PC-9 (cell line): Measurements from ENCODE around the gene PLXDC2. TPM values are rescaled to one million over a fixed set of nuclear protein-coding genes. Genes with fewer than 3 reads are reported as not detected.

Experiments
- BruUV-seq: library from RNA; stranded (reverse); fragments of 400-500 nt; replicated peaks from 2 replicates; lab custom pipeline; 2021; lab: Mats Ljungman, UMichigan
- CTCF ChIA-PET: fragments of 300-600 bp; sonication (Branson Sonifier 250); formaldehyde crosslinking; loops from one replicate; lab custom pipeline; 2022; ENCODE audit warnings: antibody characterized with exemption; lab: Charles Lee
- POLR2A ChIA-PET: fragments of 300-600 bp; sonication (Branson Sonifier 250); formaldehyde crosslinking; loops from one replicate; lab custom pipeline; 2022; ENCODE audit warnings: antibody characterized with exemption; ENCODE audit not compliant: unreplicated experiment; lab: Charles Lee
- DNase-seq, 2 experiments: peaks; one replicate each; pipeline versions ENCODE4 v3.0.0 to v3.0.0-alpha.2; 2015 to 2022; ENCODE audit warnings: mixed read lengths in 1 of 2
- H2AFZ ChIP-seq: fragments of 200-600 bp; sonication (generic); 2 replicates; pipeline ENCODE4 v1.8.1; 2017; ENCODE audit warnings: antibody characterized with exemption
- H3F3A ChIP-seq: fragments of 200-600 bp; sonication (generic); 2 replicates; pipeline ENCODE4 v1.8.1; 2017; ENCODE audit warnings: antibody characterized with exemption, mild to moderate bottlenecking, low read depth; ENCODE audit not compliant: insufficient read depth
- H3K27ac ChIP-seq: fragments of 200-600 bp; sonication (generic); 2 replicates; pipeline ENCODE4 v1.6.1; 2016; ENCODE audit warnings: mixed run types
- H3K27me3 ChIP-seq: fragments of 200-600 bp; sonication (generic); 2 replicates; pipeline ENCODE4 v1.6.1; 2016; ENCODE audit warnings: low read depth, mixed run types; ENCODE audit not compliant: insufficient read depth
- H3K36me3 ChIP-seq: fragments of 200-600 bp; sonication (generic); 2 replicates; pipeline ENCODE4 v1.6.1; 2016; ENCODE audit warnings: low read depth, mixed run types
- H3K4me1 ChIP-seq: fragments of 200-600 bp; sonication (generic); replicated peaks from 2 replicates; pipeline ENCODE4 v1.6.1; 2016; ENCODE audit warnings: mixed run types; ENCODE audit not compliant: insufficient read depth
- H3K4me2 ChIP-seq: fragments of 200-600 bp; sonication (generic); 2 replicates; pipeline ENCODE4 v1.6.1; 2017; ENCODE audit warnings: mixed run types
- H3K4me3 ChIP-seq: fragments of 200-600 bp; sonication (generic); 2 replicates; pipeline ENCODE4 v1.6.1; 2016; ENCODE audit warnings: mixed run types
- H3K79me2 ChIP-seq: fragments of 200-600 bp; sonication (generic); 2 replicates; pipeline ENCODE4 v1.6.1; 2017; ENCODE audit warnings: low read depth, mixed run types
- H3K9me2 ChIP-seq: fragments of 200-600 bp; sonication (generic); 2 replicates; pipeline ENCODE4 v1.8.1; 2017; ENCODE audit warnings: mild to moderate bottlenecking; ENCODE audit not compliant: insufficient read depth
- H3K9me3 ChIP-seq: fragments of 200-600 bp; sonication (generic); 2 replicates; pipeline ENCODE4 v1.8.1; 2016; ENCODE audit warnings: low read depth; ENCODE audit not compliant: insufficient read depth
- H4K20me1 ChIP-seq: fragments of 200-600 bp; sonication (generic); 2 replicates; pipeline ENCODE4 v1.8.1; 2017; ENCODE audit not compliant: insufficient read depth
- CTCF ChIP-seq: fragments of 200-600 bp; sonication (generic); conservative IDR thresholded peaks from 2 replicates; pipeline ENCODE4 v1.6.1; 2017; ENCODE audit warnings: mixed run types, antibody characterized with exemption, mild to moderate bottlenecking, moderate library complexity
- EZH2 ChIP-seq: fragments of 200-600 bp; sonication (generic); IDR thresholded peaks from 2 replicates; pipeline ENCODE4 v1.8.0; 2017; ENCODE audit warnings: antibody characterized with exemption, low read depth
- intact Hi-C: fragments of 100-400 bp; cut with micrococcal nuclease; formaldehyde crosslinking; loops from one replicate; pipeline ENCODE4 v1.10.0; 2022; ENCODE audit not compliant: unreplicated experiment
- total RNA-seq: library from RNA; stranded (reverse); gene quantifications from 2 replicates; pipeline ENCODE4 v1.2.3, GENCODE V29; 2021

PLXDC2 gene
- total RNA-seq, 1 experiment from 2014 or later = not detected

GRCh38 chr10:20300735-20301134 is 484.5 kb downstream of the PLXDC2 start:
- H3K27ac ChIP-seq = no peak overlapping the region
- H3K9me2 ChIP-seq = no peaks in the 10 kb centered on the region
- ChIA-PET POLR2A (no interaction called here), CTCF (no interaction called here)
- H3K79me2 ChIP-seq = no peaks in the 10 kb centered on the region
- no peaks in the 10 kb centered on the region for H3K36me3 ChIP-seq
- H3F3A ChIP-seq = no peaks in the 10 kb centered on the region
- no peaks in the 10 kb centered on the region for H3K4me1 ChIP-seq
- no peak overlapping the region for H3K4me2 ChIP-seq
- no peaks in the 10 kb centered on the region for H3K9me3 ChIP-seq
- TF ChIP-seq EZH2 (no peak), CTCF (no peak)
- intact Hi-C loops = no loop called here
- no peak overlapping the region for H2AFZ ChIP-seq
- no peaks in the 10 kb centered on the region for H3K27me3 ChIP-seq
- DNase-seq = no peak
- no peak overlapping the region for H3K4me3 ChIP-seq
- H4K20me1 ChIP-seq = no peaks in the 10 kb centered on the region
- BruUV-seq = no TSS peak

DNA sequence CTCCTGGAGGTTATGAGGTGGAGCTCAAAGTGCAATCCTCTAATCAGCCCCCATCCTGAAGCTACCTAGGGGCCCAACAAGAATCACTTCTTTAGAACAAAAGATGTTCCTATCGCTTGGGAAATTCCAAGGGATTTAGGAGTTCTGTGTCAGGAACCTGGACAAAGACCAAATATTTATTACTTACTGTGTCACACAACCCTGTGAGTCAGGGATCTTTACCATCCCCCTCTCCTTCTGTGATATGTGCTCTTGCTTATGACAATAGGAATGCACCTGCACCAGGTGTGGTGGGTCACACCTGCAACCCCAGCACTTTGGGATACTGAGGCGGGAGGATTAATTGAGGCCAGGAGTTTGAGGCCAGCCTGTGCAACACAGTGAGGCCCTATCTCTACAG is 485.8 kb downstream of the PLXDC2 start:
- H3K4me3 ChIP-seq = no peak overlapping the region
- no peaks in the 10 kb centered on the region for H4K20me1 ChIP-seq
- H3K36me3 ChIP-seq = no peaks in the 10 kb centered on the region
- H3K4me2 ChIP-seq = no peak overlapping the region
- no peaks in the 10 kb centered on the region for H3K4me1 ChIP-seq
- no peak overlapping the region for H2AFZ ChIP-seq
- TF ChIP-seq EZH2 (no peak), CTCF (no peak)
- no peaks in the 10 kb centered on the region for H3K27me3 ChIP-seq
- H3K79me2 ChIP-seq = no peaks in the 10 kb centered on the region
- intact Hi-C loops = no loop called here
- no peak overlapping the region for H3K27ac ChIP-seq
- no peaks in the 10 kb centered on the region for H3K9me3 ChIP-seq
- no peak for DNase-seq
- no peaks in the 10 kb centered on the region for H3K9me2 ChIP-seq
- no TSS peak for BruUV-seq
- no peaks in the 10 kb centered on the region for H3F3A ChIP-seq
- POLR2A ChIA-PET = no interaction called here
- CTCF ChIA-PET = no interaction called here

DNA sequence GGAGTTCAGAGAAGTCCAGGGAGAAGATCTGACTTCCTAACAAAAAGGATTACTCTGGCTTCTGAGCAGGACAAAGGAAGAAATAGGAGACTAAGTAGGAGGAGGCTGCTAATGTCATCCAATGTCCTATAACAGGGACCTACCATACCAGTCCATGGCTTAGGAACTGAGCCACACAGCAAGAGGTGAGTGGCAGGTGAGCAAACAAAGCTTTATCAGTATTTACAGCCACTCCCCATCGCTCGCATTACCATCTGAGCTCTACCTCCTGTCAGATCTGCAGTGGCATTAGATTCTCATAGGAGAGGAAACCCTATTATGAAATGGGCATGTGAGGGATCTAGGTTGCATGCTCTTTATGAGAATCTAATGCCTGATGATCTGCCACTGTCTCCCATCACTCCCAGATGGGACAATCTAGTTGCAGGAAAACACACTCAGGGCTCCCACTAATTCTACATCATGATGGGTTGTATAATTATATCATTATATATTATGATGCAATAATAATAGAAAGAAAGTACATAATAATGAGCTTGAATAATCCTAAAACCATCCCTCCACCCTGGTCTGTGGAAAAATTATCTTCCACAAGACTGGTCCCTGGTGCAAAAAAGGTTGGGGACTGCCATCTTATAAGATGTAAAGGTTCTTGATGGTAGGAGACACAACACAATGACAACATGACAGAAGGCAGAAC is 487.4 kb downstream of the PLXDC2 start:
- no peak for TF ChIP-seq CTCF
- TF ChIP-seq EZH2 = no peak
- Histone ChIP-seq H3K79me2 (no peaks in the 10 kb centered on the region), H3K4me2 (no peak overlapping the region), H3F3A (no peaks in the 10 kb centered on the region), H3K36me3 (no peaks in the 10 kb centered on the region), H3K4me1 (no peaks in the 10 kb centered on the region), H2AFZ (no peak overlapping the region), H3K27me3 (no peaks in the 10 kb centered on the region), H3K9me2 (no peaks in the 10 kb centered on the region), H4K20me1 (no peaks in the 10 kb centered on the region), H3K27ac (no peak overlapping the region), H3K4me3 (no peak overlapping the region), H3K9me3 (no peaks in the 10 kb centered on the region)
- no peak for DNase-seq
- BruUV-seq = no TSS peak
- POLR2A ChIA-PET = no interaction called here
- intact Hi-C loops = no loop called here
- CTCF ChIA-PET = no interaction called here
